Subcutaneous adipose tissue (tissue), 4 donors: ENCODE results near the gene WDR6. TPM values are rescaled to one million over a fixed set of nuclear protein-coding genes. Genes with fewer than 3 reads are reported as not detected.

Experiments used
- CTCF ChIP-seq: fragments of 450-650 bp; IDR thresholded peaks from one replicate; pipeline ENCODE4 v1.5.1; 2016; ENCODE audit warnings: low read depth, mild to moderate bottlenecking, control low read depth, antibody characterized with exemption, moderate library complexity
- total RNA-seq, 4 donors: library from RNA; depleted of rRNA; stranded (reverse); fragments of >200 nt; gene quantifications; one replicate each; pipeline ENCODE4 v1.1.0, GENCODE V29; 2016

Gene WDR6
- total RNA-seq, 4 donors from 2014 or later = 23.8 to 60.2 (median 56.0) TPM

- no peak for TF ChIP-seq CTCF
Measured at GRCh38 chr3:48991851-48992545, 15.2 kb upstream of the WDR6 start.

GRCh38 chr3:48993834-48994233 is 13.4 kb upstream of the WDR6 start:
- no peak for TF ChIP-seq CTCF

GRCh38 chr3:48996640-48997039 is 10.6 kb upstream of the WDR6 start:
- no peak for TF ChIP-seq CTCF

- TF ChIP-seq CTCF = no peak
Measured at GRCh38 chr3:48997102-48997635, 10.0 kb upstream of the WDR6 start.

- no peak for TF ChIP-seq CTCF
Measured at GRCh38 chr3:48997714-48998637, 9.2 kb upstream of the WDR6 start.

- TF ChIP-seq CTCF = no peak
Measured at GRCh38 chr3:48999085-48999858, 7.9 kb upstream of the WDR6 start.
